ENCODE measurements around the gene ABTB1.

The ABTB1 gene

GRCh38 chr3:127661600-127661999 lies 11.2 kb upstream of the ABTB1 start:
- Histone ChIP-seq H3K79me1 (ENCODE audit: low read length) (no peaks in the 10 kb centered on the region), H3K23ac (ENCODE audit: low read length) (no peak overlapping the region), H3K4me1 (ENCODE audit: control insufficient read depth in 1 of 2, insufficient read depth in 2 of 2, low read length in 2 of 2) (no peaks in the 10 kb centered on the region), H3K79me2 (ENCODE audit: control insufficient read depth, insufficient read depth, low read length, poor library complexity) (no peaks in the 10 kb centered on the region), H3K18ac (ENCODE audit: low read length) (no peak overlapping the region), H2BK12ac (ENCODE audit: low read length) (no peak overlapping the region), H2AFZ (ENCODE audit: insufficient read depth, low read length, poor library complexity) (no peak overlapping the region), H3K14ac (ENCODE audit: low read length) (no peak overlapping the region), H3K4me2 (ENCODE audit: low read length) (no peak overlapping the region), H4K8ac (ENCODE audit: low read depth, low read length) (no peak overlapping the region), H4K12ac (ENCODE audit: low read depth, low read length) (no peak overlapping the region), H2BK120ac (ENCODE audit: insufficient read depth, low read length, poor library complexity) (no peak overlapping the region), H2AK5ac (ENCODE audit: low read length) (no peak overlapping the region), H3K9me3 (ENCODE audit: insufficient read depth, low read depth, low read length) (no peaks in the 10 kb centered on the region), H3K9ac (ENCODE audit: low read length) (no peak overlapping the region), H3K36me3 (ENCODE audit: control insufficient read depth in 1 of 2, insufficient read depth in 2 of 2, low read length in 2 of 2) (no peaks in the 10 kb centered on the region), H3K27ac (ENCODE audit: low read depth, low read length) (no peak overlapping the region), H4K91ac (ENCODE audit: low read depth, low read length) (no peak overlapping the region), H3K27me3 (ENCODE audit: insufficient read depth, low read length) (no peaks in the 10 kb centered on the region), H3K4ac (ENCODE audit: low read depth, low read length) (no peak overlapping the region), H3K4me3 (ENCODE audit: low read depth, low read length) (no peak overlapping the region), H2BK5ac (ENCODE audit: low read depth, low read length, poor library complexity) (no peak overlapping the region)
- no peak for DNase-seq
- no CpG with 5 or more reads among the region's 5 CpGs for WGBS (ENCODE audit: extremely low coverage, insufficient coverage, insufficient read length)

GRCh38 chr3:127662001-127662469 lies 10.7 kb upstream of the ABTB1 start:
- Histone ChIP-seq H2AFZ (ENCODE audit: insufficient read depth, low read length, poor library complexity) (no peak overlapping the region), H3K4me1 (ENCODE audit: control insufficient read depth in 1 of 2, insufficient read depth in 2 of 2, low read length in 2 of 2) (no peaks in the 10 kb centered on the region), H2BK5ac (ENCODE audit: low read depth, low read length, poor library complexity) (no peak overlapping the region), H4K8ac (ENCODE audit: low read depth, low read length) (no peak overlapping the region), H2BK12ac (ENCODE audit: low read length) (no peak overlapping the region), H3K79me2 (ENCODE audit: control insufficient read depth, insufficient read depth, low read length, poor library complexity) (no peaks in the 10 kb centered on the region), H3K27ac (ENCODE audit: low read depth, low read length) (no peak overlapping the region), H4K12ac (ENCODE audit: low read depth, low read length) (no peak overlapping the region), H3K23ac (ENCODE audit: low read length) (no peak overlapping the region), H3K9me3 (ENCODE audit: insufficient read depth, low read depth, low read length) (no peaks in the 10 kb centered on the region), H3K14ac (ENCODE audit: low read length) (no peak overlapping the region), H3K27me3 (ENCODE audit: insufficient read depth, low read length) (no peaks in the 10 kb centered on the region), H3K4me2 (ENCODE audit: low read length) (no peak overlapping the region), H3K4me3 (ENCODE audit: low read depth, low read length) (peak overlapping the region; percentile 37), H3K18ac (ENCODE audit: low read length) (no peak overlapping the region), H3K36me3 (ENCODE audit: control insufficient read depth in 1 of 2, insufficient read depth in 2 of 2, low read length in 2 of 2) (no peaks in the 10 kb centered on the region), H2BK120ac (ENCODE audit: insufficient read depth, low read length, poor library complexity) (no peak overlapping the region), H3K79me1 (ENCODE audit: low read length) (no peaks in the 10 kb centered on the region), H3K4ac (ENCODE audit: low read depth, low read length) (no peak overlapping the region), H2AK5ac (ENCODE audit: low read length) (no peak overlapping the region), H4K91ac (ENCODE audit: low read depth, low read length) (no peak overlapping the region), H3K9ac (ENCODE audit: low read length) (no peak overlapping the region)
- WGBS (ENCODE audit: extremely low coverage, insufficient coverage, insufficient read length): no CpG with 5 or more reads among the region's 11 CpGs
- no peak for DNase-seq

GRCh38 chr3:127663151-127663550 lies 9.6 kb upstream of the ABTB1 start:
- Histone ChIP-seq H3K27me3 (ENCODE audit: insufficient read depth, low read length) (no peaks in the 10 kb centered on the region), H2BK5ac (ENCODE audit: low read depth, low read length, poor library complexity) (no peak overlapping the region), H3K4me3 (ENCODE audit: low read depth, low read length) (no peak overlapping the region), H3K18ac (ENCODE audit: low read length) (no peak overlapping the region), H3K79me2 (ENCODE audit: control insufficient read depth, insufficient read depth, low read length, poor library complexity) (no peaks in the 10 kb centered on the region), H3K14ac (ENCODE audit: low read length) (no peak overlapping the region), H3K4me1 (ENCODE audit: control insufficient read depth in 1 of 2, insufficient read depth in 2 of 2, low read length in 2 of 2) (no peaks in the 10 kb centered on the region), H3K79me1 (ENCODE audit: low read length) (no peaks in the 10 kb centered on the region), H3K9ac (ENCODE audit: low read length) (no peak overlapping the region), H4K91ac (ENCODE audit: low read depth, low read length) (no peak overlapping the region), H3K9me3 (ENCODE audit: insufficient read depth, low read depth, low read length) (no peaks in the 10 kb centered on the region), H2AK5ac (ENCODE audit: low read length) (no peak overlapping the region), H3K36me3 (ENCODE audit: control insufficient read depth in 1 of 2, insufficient read depth in 2 of 2, low read length in 2 of 2) (no peaks in the 10 kb centered on the region), H2AFZ (ENCODE audit: insufficient read depth, low read length, poor library complexity) (no peak overlapping the region), H4K12ac (ENCODE audit: low read depth, low read length) (no peak overlapping the region), H2BK120ac (ENCODE audit: insufficient read depth, low read length, poor library complexity) (no peak overlapping the region), H2BK12ac (ENCODE audit: low read length) (no peak overlapping the region), H3K27ac (ENCODE audit: low read depth, low read length) (no peak overlapping the region), H3K4ac (ENCODE audit: low read depth, low read length) (no peak overlapping the region), H4K8ac (ENCODE audit: low read depth, low read length) (no peak overlapping the region), H3K4me2 (ENCODE audit: low read length) (no peak overlapping the region), H3K23ac (ENCODE audit: low read length) (no peak overlapping the region)
- no peak for DNase-seq
- WGBS (ENCODE audit: extremely low coverage, insufficient coverage, insufficient read length): no CpG with 5 or more reads among the region's 5 CpGs

- H3K27me3 ChIP-seq (ENCODE audit: insufficient read depth, low read length): no peaks in the 10 kb centered on the region
- no peak overlapping the region for H2BK12ac ChIP-seq (ENCODE audit: low read length)
- no peaks in the 10 kb centered on the region for H3K9me3 ChIP-seq (ENCODE audit: insufficient read depth, low read depth, low read length)
- H3K79me2 ChIP-seq (ENCODE audit: control insufficient read depth, insufficient read depth, low read length, poor library complexity): no peaks in the 10 kb centered on the region
- no peaks in the 10 kb centered on the region for H3K79me1 ChIP-seq (ENCODE audit: low read length)
- no peak overlapping the region for H3K27ac ChIP-seq (ENCODE audit: low read depth, low read length)
- H4K8ac ChIP-seq (ENCODE audit: low read depth, low read length): no peak overlapping the region
- H3K4me2 ChIP-seq (ENCODE audit: low read length): no peak overlapping the region
- no peak overlapping the region for H3K4me3 ChIP-seq (ENCODE audit: low read depth, low read length)
- H3K18ac ChIP-seq (ENCODE audit: low read length): no peak overlapping the region
- no peak overlapping the region for H2AK5ac ChIP-seq (ENCODE audit: low read length)
- H3K9ac ChIP-seq (ENCODE audit: low read length): no peak overlapping the region
- no CpG with 5 or more reads among the region's 2 CpGs for WGBS (ENCODE audit: extremely low coverage, insufficient coverage, insufficient read length)
- no peak for DNase-seq
- no peak overlapping the region for H2AFZ ChIP-seq (ENCODE audit: insufficient read depth, low read length, poor library complexity)
- H3K4me1 ChIP-seq (ENCODE audit: control insufficient read depth in 1 of 2, insufficient read depth in 2 of 2, low read length in 2 of 2): no peaks in the 10 kb centered on the region
- no peak overlapping the region for H3K14ac ChIP-seq (ENCODE audit: low read length)
- H2BK5ac ChIP-seq (ENCODE audit: low read depth, low read length, poor library complexity): no peak overlapping the region
- no peak overlapping the region for H4K12ac ChIP-seq (ENCODE audit: low read depth, low read length)
- H4K91ac ChIP-seq (ENCODE audit: low read depth, low read length): no peak overlapping the region
- no peaks in the 10 kb centered on the region for H3K36me3 ChIP-seq (ENCODE audit: control insufficient read depth in 1 of 2, insufficient read depth in 2 of 2, low read length in 2 of 2)
- H3K4ac ChIP-seq (ENCODE audit: low read depth, low read length): no peak overlapping the region
- no peak overlapping the region for H2BK120ac ChIP-seq (ENCODE audit: insufficient read depth, low read length, poor library complexity)
- no peak overlapping the region for H3K23ac ChIP-seq (ENCODE audit: low read length)
Measured at GRCh38 chr3:127665165-127665564, 7.6 kb upstream of the ABTB1 start.

All from trophoblast cell (in vitro differentiated cells and primary cell).